Testis (tissue), 3 donors: ENCODE measurements around the gene APOB. TPM values are rescaled to one million over a fixed set of nuclear protein-coding genes. Genes with fewer than 3 reads are reported as not detected.

Experiments
- DNase-seq: peaks from one replicate; pipeline ENCODE4 v3.0.0-alpha.2; 2019
- H3K27ac ChIP-seq, 2 donors: fragments of 200-600 bp; sonication (generic); one replicate each; pipeline ENCODE4 v1.5.1; 2019
- H3K27me3 ChIP-seq: fragments of 200-600 bp; sonication (generic); one replicate; pipeline ENCODE4 v1.5.1; 2019
- H3K36me3 ChIP-seq: fragments of 200-600 bp; sonication (generic); one replicate; pipeline ENCODE4 v1.5.1; 2017; ENCODE audit warnings: low read depth; ENCODE audit errors: missing control alignments
- H3K4me1 ChIP-seq: fragments of 200-600 bp; sonication (generic); one replicate; pipeline ENCODE4 v1.5.1; 2019
- H3K4me3 ChIP-seq, 2 donors: fragments of 200-600 bp; sonication (generic); one replicate each; pipeline ENCODE4 v1.5.1; 2017 to 2019
- H3K9me3 ChIP-seq: fragments of 200-600 bp; sonication (generic); one replicate; pipeline ENCODE4 v1.5.1; 2017
- POLR2A ChIP-seq: fragments of 450-650 bp; IDR thresholded peaks from one replicate; pipeline ENCODE4 v1.6.1; 2017; ENCODE audit warnings: antibody characterized with exemption, mild to moderate bottlenecking, moderate library complexity
- WGBS, 2 donors: methylation state at CpG; one replicate each; pipeline ENCODE4 v1.1.5; 2018; 5-methylcytosine and 5-hydroxymethylcytosine counted together
- intact Hi-C: fragments of 100-400 bp; cut with DNase I; formaldehyde crosslinking; loops from one replicate; pipeline ENCODE4 v1.15.1; 2023; ENCODE audit warnings: low total_unique reads
- polyA plus RNA-seq: library from polyadenylated mRNA; stranded (reverse); fragments of 350-450 nt; fragmentation: Illumina TruSeq; extraction: RNeasy Lipid Tissue Mini Kit (QIAGEN cat#74804); gene quantifications from one replicate; pipeline ENCODE4 v1.2.3, GENCODE V29; 2014; ENCODE audit warnings: low read depth, low replicate concordance; ENCODE audit not compliant: insufficient read depth
- total RNA-seq, 2 donors: library from RNA; depleted of rRNA; stranded (reverse); fragments of >200 nt; gene quantifications; one replicate each; pipeline ENCODE4 v1.2.3, GENCODE V29; 2016
- TF ChIP-seq, protein P1 (sequence below), 3 experiments: fragments of 450-650 bp in 2 of 3; fragments of 200-600 bp in 1 of 3; sonication (generic) in 1 of 3; IDR thresholded peaks; one replicate each; pipeline ENCODE4 v1.5.1; 2016 to 2019; ENCODE audit warnings: antibody characterized with exemption in 3 of 3, mild to moderate bottlenecking in 2 of 3, moderate library complexity in 1 of 3

Gene APOB
- total and polyA plus RNA-seq, 3 donors from 2014 or later, result 0.30 to 0.81 (median 0.39) TPM

DNA sequence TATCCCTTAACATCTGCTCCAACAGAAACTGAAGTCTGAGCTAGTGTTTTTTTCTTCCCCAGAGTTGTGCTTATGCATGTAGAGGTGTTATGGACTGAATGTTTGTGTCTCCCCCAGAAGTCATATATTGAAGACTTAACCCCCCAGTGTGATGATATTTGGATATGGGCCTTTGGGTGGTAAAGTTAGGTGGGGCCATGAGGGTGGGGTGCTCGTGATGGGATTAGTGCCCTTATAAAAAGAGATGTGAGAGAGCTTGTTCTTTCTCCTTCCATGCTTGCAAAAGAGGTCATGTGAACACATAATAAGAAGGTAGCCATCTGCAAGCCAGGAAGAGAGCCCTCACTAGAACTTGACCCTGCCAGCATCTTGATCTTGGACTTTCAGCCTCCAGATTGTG, 34.4 kb upstream of the APOB start:
- Histone ChIP-seq H3K36me3 (no peaks in the 10 kb centered on the region), H3K4me3 (no peak overlapping the region), H3K27me3 (no peaks in the 10 kb centered on the region), H3K27ac (no peak overlapping the region), H3K9me3 (no peaks in the 10 kb centered on the region), H3K4me1 (no peaks in the 10 kb centered on the region)
- no peak for TF ChIP-seq POLR2A
- TF ChIP-seq, protein P1, sequence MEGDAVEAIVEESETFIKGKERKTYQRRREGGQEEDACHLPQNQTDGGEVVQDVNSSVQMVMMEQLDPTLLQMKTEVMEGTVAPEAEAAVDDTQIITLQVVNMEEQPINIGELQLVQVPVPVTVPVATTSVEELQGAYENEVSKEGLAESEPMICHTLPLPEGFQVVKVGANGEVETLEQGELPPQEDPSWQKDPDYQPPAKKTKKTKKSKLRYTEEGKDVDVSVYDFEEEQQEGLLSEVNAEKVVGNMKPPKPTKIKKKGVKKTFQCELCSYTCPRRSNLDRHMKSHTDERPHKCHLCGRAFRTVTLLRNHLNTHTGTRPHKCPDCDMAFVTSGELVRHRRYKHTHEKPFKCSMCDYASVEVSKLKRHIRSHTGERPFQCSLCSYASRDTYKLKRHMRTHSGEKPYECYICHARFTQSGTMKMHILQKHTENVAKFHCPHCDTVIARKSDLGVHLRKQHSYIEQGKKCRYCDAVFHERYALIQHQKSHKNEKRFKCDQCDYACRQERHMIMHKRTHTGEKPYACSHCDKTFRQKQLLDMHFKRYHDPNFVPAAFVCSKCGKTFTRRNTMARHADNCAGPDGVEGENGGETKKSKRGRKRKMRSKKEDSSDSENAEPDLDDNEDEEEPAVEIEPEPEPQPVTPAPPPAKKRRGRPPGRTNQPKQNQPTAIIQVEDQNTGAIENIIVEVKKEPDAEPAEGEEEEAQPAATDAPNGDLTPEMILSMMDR (IDR thresholded peaks at IDR 0.05), result no peak
- 75 to 77% methylated on average over 1 of the region's 1 CpG for WGBS, 2 donors
- no peak for DNase-seq
- intact Hi-C loops, result no loop called here

DNA sequence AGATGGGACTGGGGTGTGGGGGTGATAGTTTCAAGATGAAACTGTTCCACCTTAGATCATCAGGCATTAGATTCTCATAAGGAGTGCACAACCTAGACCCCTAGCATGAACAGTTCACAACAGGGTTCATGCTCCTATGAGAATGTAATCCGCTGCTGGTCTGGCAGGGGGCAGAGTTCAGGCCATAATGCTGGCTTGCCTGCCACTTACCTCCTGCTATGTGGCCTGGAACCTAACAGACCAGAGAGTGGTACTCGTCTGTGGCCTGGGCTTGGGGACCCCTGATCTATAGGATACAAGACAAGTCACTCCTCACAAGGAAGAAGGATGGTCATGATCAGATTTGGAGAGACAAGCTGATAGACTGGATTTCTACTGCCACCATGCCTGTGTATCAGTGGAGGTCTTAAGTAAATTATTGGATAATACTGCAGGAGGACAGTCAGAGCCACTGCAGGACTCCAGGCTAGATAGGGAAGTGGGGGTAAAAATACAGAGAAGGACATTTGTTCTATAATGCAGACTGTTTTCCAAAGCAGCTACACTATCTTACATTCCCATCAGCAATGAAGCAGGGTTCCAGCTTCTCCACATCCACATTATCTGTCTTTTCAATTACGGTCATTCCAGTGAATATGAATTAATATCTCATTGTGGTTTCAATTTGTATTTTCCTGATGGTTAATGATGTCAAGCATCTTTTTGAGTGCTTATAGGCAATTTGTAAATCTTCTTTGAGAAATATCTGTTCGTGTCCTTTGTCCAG, 28.8 kb upstream of the APOB start:
- H3K4me3 ChIP-seq, result no peak overlapping the region
- no peak overlapping the region for H3K27ac ChIP-seq
- WGBS, 2 donors, result 84 to 94% methylated on average over 4 of the region's 4 CpGs
- no peaks in the 10 kb centered on the region for H3K36me3 ChIP-seq
- intact Hi-C loops, result no loop called here
- no peak for DNase-seq
- no peaks in the 10 kb centered on the region for H3K9me3 ChIP-seq
- H3K4me1 ChIP-seq, result no peaks in the 10 kb centered on the region
- TF ChIP-seq, protein P1 (IDR thresholded peaks at IDR 0.05), result no peak
- no peak for TF ChIP-seq POLR2A
- no peaks in the 10 kb centered on the region for H3K27me3 ChIP-seq

DNA sequence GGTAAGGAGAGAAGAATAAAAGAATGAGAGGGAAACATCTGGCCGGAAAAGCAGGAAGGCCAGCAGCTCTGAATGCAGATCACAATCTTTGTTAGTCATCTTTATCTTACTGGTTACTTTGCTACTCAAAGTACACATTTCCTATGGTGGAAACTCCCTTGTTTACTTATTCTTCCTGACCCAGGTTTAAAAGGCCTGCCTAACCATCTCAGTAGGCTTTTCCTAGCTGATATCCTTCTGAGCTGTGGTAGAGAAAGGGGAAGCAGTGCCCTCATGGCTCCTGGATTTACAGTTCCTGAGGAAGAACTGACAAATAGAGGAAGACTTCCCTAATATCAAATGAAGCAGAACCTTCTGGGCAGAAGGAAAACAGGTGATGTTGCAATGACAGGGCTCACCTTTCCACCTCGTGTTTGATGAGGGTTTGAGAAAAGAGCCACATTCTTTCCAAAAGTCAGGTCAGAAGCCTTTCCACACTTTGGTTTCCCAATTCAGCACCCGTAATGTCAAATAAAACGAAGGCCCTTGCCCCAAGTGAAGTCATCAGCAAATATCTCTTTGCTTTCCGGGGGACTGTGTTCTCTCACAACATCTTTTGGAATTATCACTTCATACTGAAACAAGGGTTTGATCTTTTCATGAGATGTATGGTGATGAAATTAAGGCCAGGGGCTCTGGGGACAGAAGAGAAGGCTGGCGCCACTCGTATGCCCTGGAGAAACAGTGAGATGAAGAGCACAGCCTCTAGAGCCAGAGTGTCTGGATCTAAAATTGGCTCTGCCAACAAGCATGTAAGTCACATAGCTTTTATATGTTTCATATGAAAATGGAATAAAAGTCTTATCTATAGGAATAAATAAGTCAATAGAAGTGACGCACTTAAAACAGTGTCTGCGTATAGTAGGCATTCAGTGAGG, 26.7 kb upstream of the APOB start:
- Histone ChIP-seq H3K27ac (no peak overlapping the region), H3K9me3 (no peaks in the 10 kb centered on the region), H3K4me1 (no peaks in the 10 kb centered on the region), H3K27me3 (no peaks in the 10 kb centered on the region), H3K36me3 (no peaks in the 10 kb centered on the region), H3K4me3 (no peak overlapping the region)
- TF ChIP-seq, protein P1 (IDR thresholded peaks at IDR 0.05), result no peak
- TF ChIP-seq POLR2A, result no peak
- no peak for DNase-seq
- intact Hi-C loops, result no loop called here
- 91 to 92% methylated on average over 9 of the region's 9 CpGs for WGBS, 2 donors

DNA sequence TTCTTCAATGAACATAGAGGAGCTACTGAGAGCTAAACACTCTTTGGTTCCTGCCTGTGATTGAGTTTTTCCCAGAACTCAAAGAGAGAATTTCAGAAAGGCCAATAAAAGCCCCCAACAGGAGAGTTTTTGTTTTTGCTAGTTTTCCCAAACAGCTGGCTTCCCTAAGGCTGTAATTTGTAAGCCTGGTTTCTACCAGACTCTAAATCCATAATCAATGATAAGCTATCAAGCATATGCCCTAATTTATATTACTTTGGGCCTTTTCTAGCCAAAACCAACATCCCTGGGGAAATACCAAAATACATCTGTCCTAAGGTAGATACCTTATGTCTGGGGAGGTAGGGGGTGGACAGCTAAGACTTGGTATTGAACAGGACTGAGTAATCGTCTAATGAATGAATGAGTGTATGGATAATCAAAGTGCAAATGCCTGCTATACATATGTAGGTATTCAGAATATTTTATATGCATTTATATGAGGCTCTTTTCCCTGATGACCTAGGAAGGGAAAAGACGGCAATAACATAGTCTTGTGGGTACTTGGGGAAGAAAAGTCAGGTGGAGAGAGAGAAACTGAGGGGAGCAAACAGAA, 26.0 kb upstream of the APOB start:
- Histone ChIP-seq H3K36me3 (no peaks in the 10 kb centered on the region), H3K27me3 (no peaks in the 10 kb centered on the region), H3K4me3 (no peak overlapping the region), H3K4me1 (no peaks in the 10 kb centered on the region), H3K27ac (no peak overlapping the region), H3K9me3 (no peaks in the 10 kb centered on the region)
- intact Hi-C loops, result no loop called here
- 41 to 96% methylated on average over 2 of the region's 2 CpGs for WGBS, 2 donors
- DNase-seq, result no peak
- no peak for TF ChIP-seq POLR2A
- TF ChIP-seq, protein P1 (IDR thresholded peaks at IDR 0.05), result no peak
